Neural progenitor cell (in vitro differentiated cells): ENCODE results near the gene CAPRIN1. TPM values are rescaled to one million over a fixed set of nuclear protein-coding genes. Genes with fewer than 3 reads are reported as not detected.

Experiments used
- DNase-seq: peaks from one replicate; pipeline ENCODE4 v3.0.0-alpha.2; 2016; ENCODE audit warnings: low spot score
- H2AFZ ChIP-seq: fragments of 200-600 bp; sonication (generic); replicated peaks from 2 replicates; pipeline ENCODE4 v1.6.1; 2016; ENCODE audit warnings: antibody characterized with exemption
- H3F3A ChIP-seq: fragments of 200-600 bp; sonication (generic); 2 replicates; pipeline ENCODE4 v1.6.1; 2016; ENCODE audit warnings: antibody characterized with exemption, low read depth
- H3K27ac ChIP-seq: fragments of 200-600 bp; sonication (generic); 2 replicates; pipeline ENCODE4 v1.5.1; 2016; ENCODE audit warnings: mild to moderate bottlenecking
- H3K27me3 ChIP-seq: fragments of 200-600 bp; sonication (generic); 2 replicates; pipeline ENCODE4 v1.6.1; 2016; ENCODE audit warnings: mild to moderate bottlenecking, moderate library complexity
- H3K36me3 ChIP-seq: fragments of 200-600 bp; sonication (generic); 2 replicates; pipeline ENCODE4 v1.5.1; 2016
- H3K4me1 ChIP-seq: fragments of 200-600 bp; sonication (generic); 2 replicates; pipeline ENCODE4 v1.6.1; 2016; ENCODE audit warnings: mixed run types
- H3K4me2 ChIP-seq: fragments of 200-600 bp; sonication (generic); 2 replicates; pipeline ENCODE4 v1.6.1; 2016
- H3K4me3 ChIP-seq: fragments of 200-600 bp; sonication (generic); 2 replicates; pipeline ENCODE4 v1.5.1; 2016
- H3K79me2 ChIP-seq: fragments of 200-600 bp; sonication (generic); 2 replicates; pipeline ENCODE4 v1.6.1; 2016; ENCODE audit warnings: low read depth
- H3K9ac ChIP-seq: fragments of 200-600 bp; sonication (generic); 2 replicates; pipeline ENCODE4 v1.6.1; 2016
- H3K9me3 ChIP-seq: fragments of 200-600 bp; sonication (generic); 2 replicates; pipeline ENCODE4 v1.5.1; 2016; ENCODE audit warnings: low read depth
- H4K20me1 ChIP-seq: fragments of 200-600 bp; sonication (generic); 2 replicates; pipeline ENCODE4 v1.6.1; 2016; ENCODE audit warnings: low read depth
- H3K27ac Mint-ChIP-seq: 3 replicates; pipeline ENCODE4 v1.8.0; 2021; ENCODE audit warnings: mixed read lengths
- H3K27me3 Mint-ChIP-seq: 2 replicates; pipeline ENCODE4 v1.8.0; 2022; ENCODE audit warnings: low read depth, mild to moderate bottlenecking, inconsistent platforms, moderate library complexity, mixed read lengths; ENCODE audit not compliant: insufficient read depth
- H3K36me3 Mint-ChIP-seq: 3 replicates; pipeline ENCODE4 v1.8.0; 2021; ENCODE audit warnings: mixed read lengths
- H3K4me1 Mint-ChIP-seq: 3 replicates; pipeline ENCODE4 v1.8.0; 2021; ENCODE audit warnings: mixed read lengths
- H3K4me3 Mint-ChIP-seq: 3 replicates; pipeline ENCODE4 v1.8.0; 2021; ENCODE audit warnings: mild to moderate bottlenecking, moderate library complexity, mixed read lengths
- H3K9me3 Mint-ChIP-seq: 3 replicates; pipeline ENCODE4 v1.8.0; 2020; ENCODE audit warnings: mixed read lengths
- EZH2 ChIP-seq: fragments of 200-600 bp; sonication (generic); IDR thresholded peaks from 2 replicates; pipeline ENCODE4 v1.6.1; 2017; ENCODE audit warnings: antibody characterized with exemption, mild to moderate bottlenecking, moderate library complexity
- EZH2phosphoT487 ChIP-seq: fragments of 200-600 bp; sonication (generic); IDR thresholded peaks from 2 replicates; pipeline ENCODE4 v1.6.1; 2017; ENCODE audit warnings: antibody characterized with exemption
- total RNA-seq: library from RNA; depleted of rRNA; stranded (reverse); fragments of >200 nt; gene quantifications from 2 replicates; pipeline ENCODE4 v1.2.3, GENCODE V29; 2015; ENCODE audit warnings: low replicate concordance
- TF ChIP-seq, protein P1 (sequence below): fragments of 200-600 bp; sonication (generic); IDR thresholded peaks from 2 replicates; pipeline ENCODE4 v1.5.1; 2017; ENCODE audit warnings: antibody characterized with exemption, mild to moderate bottlenecking

The CAPRIN1 gene
- total RNA-seq, 1 donor from 2014 or later = 498 TPM

GRCh38 chr11:34055218-34056000 lies 3.9 kb downstream of the CAPRIN1 start:
- Mint-ChIP-seq H3K4me3 (peak overlapping the region; percentile 64), H3K36me3 (peaks cover 34% of the 10 kb centered on the region), H3K4me1 (peaks cover 28% of the 10 kb centered on the region), H3K9me3 (no peaks in the 10 kb centered on the region), H3K27me3 (peaks cover 5% of the 10 kb centered on the region), H3K27ac (no peak overlapping the region)
- H3K9me3 ChIP-seq = no peaks in the 10 kb centered on the region
- DNase-seq = no peak
- H3K27ac ChIP-seq = no peak overlapping the region
- H4K20me1 ChIP-seq = peaks cover 67% of the 10 kb centered on the region
- no peak overlapping the region for H3K9ac ChIP-seq
- peak overlapping the region; percentile 88 for H3K4me2 ChIP-seq
- H3K4me1 ChIP-seq = peaks cover 23% of the 10 kb centered on the region
- H2AFZ ChIP-seq = no peak overlapping the region
- peaks cover 89% of the 10 kb centered on the region for H3K79me2 ChIP-seq
- TF ChIP-seq EZH2phosphoT487 (no peak), EZH2 (no peak)
- TF ChIP-seq, protein P1, sequence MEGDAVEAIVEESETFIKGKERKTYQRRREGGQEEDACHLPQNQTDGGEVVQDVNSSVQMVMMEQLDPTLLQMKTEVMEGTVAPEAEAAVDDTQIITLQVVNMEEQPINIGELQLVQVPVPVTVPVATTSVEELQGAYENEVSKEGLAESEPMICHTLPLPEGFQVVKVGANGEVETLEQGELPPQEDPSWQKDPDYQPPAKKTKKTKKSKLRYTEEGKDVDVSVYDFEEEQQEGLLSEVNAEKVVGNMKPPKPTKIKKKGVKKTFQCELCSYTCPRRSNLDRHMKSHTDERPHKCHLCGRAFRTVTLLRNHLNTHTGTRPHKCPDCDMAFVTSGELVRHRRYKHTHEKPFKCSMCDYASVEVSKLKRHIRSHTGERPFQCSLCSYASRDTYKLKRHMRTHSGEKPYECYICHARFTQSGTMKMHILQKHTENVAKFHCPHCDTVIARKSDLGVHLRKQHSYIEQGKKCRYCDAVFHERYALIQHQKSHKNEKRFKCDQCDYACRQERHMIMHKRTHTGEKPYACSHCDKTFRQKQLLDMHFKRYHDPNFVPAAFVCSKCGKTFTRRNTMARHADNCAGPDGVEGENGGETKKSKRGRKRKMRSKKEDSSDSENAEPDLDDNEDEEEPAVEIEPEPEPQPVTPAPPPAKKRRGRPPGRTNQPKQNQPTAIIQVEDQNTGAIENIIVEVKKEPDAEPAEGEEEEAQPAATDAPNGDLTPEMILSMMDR = no peak
- H3K27me3 ChIP-seq = no peaks in the 10 kb centered on the region
- H3K36me3 ChIP-seq = peaks cover 15% of the 10 kb centered on the region
- peaks cover 32% of the 10 kb centered on the region for H3F3A ChIP-seq
- H3K4me3 ChIP-seq = peak overlapping the region; percentile 100

- Mint-ChIP-seq H3K9me3 (no peaks in the 10 kb centered on the region), H3K4me3 (no peak overlapping the region), H3K36me3 (peaks cover 36% of the 10 kb centered on the region), H3K4me1 (peaks cover 21% of the 10 kb centered on the region), H3K27me3 (peaks cover 5% of the 10 kb centered on the region), H3K27ac (no peak overlapping the region)
- Histone ChIP-seq H3K79me2 (peaks cover 96% of the 10 kb centered on the region), H3K36me3 (peaks cover 21% of the 10 kb centered on the region), H3K9ac (no peak overlapping the region), H3K4me1 (peaks cover 18% of the 10 kb centered on the region), H3K27me3 (no peaks in the 10 kb centered on the region), H3K9me3 (no peaks in the 10 kb centered on the region), H2AFZ (no peak overlapping the region), H3K4me2 (peak overlapping the region; percentile 88), H3K4me3 (peak overlapping the region; percentile 100), H3F3A (peaks cover 20% of the 10 kb centered on the region), H3K27ac (no peak overlapping the region), H4K20me1 (peaks cover 80% of the 10 kb centered on the region)
- TF ChIP-seq, protein P1 = no peak
- TF ChIP-seq EZH2 (no peak), EZH2phosphoT487 (no peak)
- no peak for DNase-seq
Measured at GRCh38 chr11:34056672-34057071, 5.1 kb downstream of the CAPRIN1 start.

GRCh38 chr11:34063061-34063795 lies 11.7 kb downstream of the CAPRIN1 start:
- Mint-ChIP-seq H3K36me3 (peaks cover 34% of the 10 kb centered on the region), H3K4me3 (no peak overlapping the region), H3K27ac (no peak overlapping the region), H3K27me3 (no peaks in the 10 kb centered on the region), H3K9me3 (no peaks in the 10 kb centered on the region), H3K4me1 (peaks cover 8% of the 10 kb centered on the region)
- no peak overlapping the region for H2AFZ ChIP-seq
- no peak for DNase-seq
- H3K27ac ChIP-seq = peak overlapping the region; percentile 18
- H3K36me3 ChIP-seq = peaks cover 13% of the 10 kb centered on the region
- peaks cover 100% of the 10 kb centered on the region for H3K79me2 ChIP-seq
- no peaks in the 10 kb centered on the region for H3K9me3 ChIP-seq
- H3K4me1 ChIP-seq = no peaks in the 10 kb centered on the region
- no peak overlapping the region for H3K4me2 ChIP-seq
- TF ChIP-seq EZH2 = no peak
- TF ChIP-seq, protein P1 = no peak
- TF ChIP-seq EZH2phosphoT487 = no peak
- H3K4me3 ChIP-seq = no peak overlapping the region
- H3K27me3 ChIP-seq = no peaks in the 10 kb centered on the region
- H4K20me1 ChIP-seq = peaks cover 99% of the 10 kb centered on the region
- H3K9ac ChIP-seq = no peak overlapping the region
- H3F3A ChIP-seq = peaks cover 5% of the 10 kb centered on the region
